Choroid plexus epithelial cell (primary cell): ENCODE measurements around the gene A1BG.

ENCODE experiments used
- DNase-seq: peaks from one replicate; pipeline ENCODE4 v3.0.0-alpha.2; 2010; ENCODE audit warnings: low read depth
- H3K4me3 ChIP-seq: 2 replicates; pipeline ENCODE4 v1.5.1; 2011; ENCODE audit warnings: low read depth, mild to moderate bottlenecking, control low read depth, low read length, moderate library complexity
- CTCF ChIP-seq: conservative IDR thresholded peaks from 2 replicates; pipeline ENCODE4 v1.5.1; 2011; ENCODE audit warnings: low read depth, mild to moderate bottlenecking, control low read depth, inconsistent platforms, low read length, moderate library complexity

A1BG gene

GRCh38 chr19:58338825-58339558 lies 14.3 kb downstream of the A1BG start:
- TF ChIP-seq CTCF, result no peak
- no peak overlapping the region for H3K4me3 ChIP-seq
- DNase-seq, result no peak

GRCh38 chr19:58338336-58338735 lies 15.0 kb downstream of the A1BG start:
- no peak for DNase-seq
- TF ChIP-seq CTCF, result no peak
- H3K4me3 ChIP-seq, result no peak overlapping the region

- no peak for DNase-seq
- TF ChIP-seq CTCF, result no peak
- no peak overlapping the region for H3K4me3 ChIP-seq
Measured at GRCh38 chr19:58336820-58337219, 16.5 kb downstream of the A1BG start.

GRCh38 chr19:58336216-58336615 lies 17.1 kb downstream of the A1BG start:
- no peak for DNase-seq
- no peak overlapping the region for H3K4me3 ChIP-seq
- TF ChIP-seq CTCF, result no peak

GRCh38 chr19:58335630-58336029 lies 17.7 kb downstream of the A1BG start:
- no peak for TF ChIP-seq CTCF
- no peak overlapping the region for H3K4me3 ChIP-seq
- DNase-seq, result no peak

GRCh38 chr19:58334691-58335249 lies 18.5 kb downstream of the A1BG start:
- no peak for DNase-seq
- no peak overlapping the region for H3K4me3 ChIP-seq
- no peak for TF ChIP-seq CTCF

GRCh38 chr19:58332697-58333096 lies 20.6 kb downstream of the A1BG start:
- TF ChIP-seq CTCF, result no peak
- no peak for DNase-seq
- H3K4me3 ChIP-seq, result no peak overlapping the region
